HG02970 (cell line): Measurements from ENCODE around the gene CPLANE2.
"Not testable (repeated sequence)": the region's sequence is repeated elsewhere in the genome, so short reads cannot be mapped to it uniquely, and the experiment has no call there.

ENCODE experiments used
- ATAC-seq: cut with Tn5 transposase; IDR thresholded peaks from one replicate; pipeline ENCODE4 v1.9.1; 2021; ENCODE audit warnings: mild to moderate bottlenecking, moderate library complexity, moderate number of reproducible peaks; ENCODE audit not compliant: unreplicated experiment, low FRiP score

The CPLANE2 gene

GRCh38 chr1:16231331-16232315 lies 5.4 kb downstream of the CPLANE2 start:
- no peak for ATAC-seq

- no peak for ATAC-seq
Observed at GRCh38 chr1:16230744-16231143, 6.2 kb downstream of the CPLANE2 start.

- ATAC-seq: no peak
Observed at GRCh38 chr1:16229976-16230740, 6.8 kb downstream of the CPLANE2 start.

- no peak for ATAC-seq
Observed at GRCh38 chr1:16226490-16227179, 10.3 kb downstream of the CPLANE2 start.

GRCh38 chr1:16226129-16226489 lies 10.9 kb downstream of the CPLANE2 start:
- ATAC-seq: no peak

- ATAC-seq: no peak
Observed at GRCh38 chr1:16224472-16224871, 12.5 kb downstream of the CPLANE2 start.

- ATAC-seq: not testable (repeated sequence)
Observed at GRCh38 chr1:16222716-16223115, 14.3 kb downstream of the CPLANE2 start.

- ATAC-seq: no peak
Observed at GRCh38 chr1:16221499-16221898, 15.5 kb downstream of the CPLANE2 start.

- no peak for ATAC-seq
Observed at GRCh38 chr1:16219968-16220500, 16.9 kb downstream of the CPLANE2 start.

GRCh38 chr1:16218674-16219071 lies 18.3 kb downstream of the CPLANE2 start:
- no peak for ATAC-seq

- no peak for ATAC-seq
Observed at GRCh38 chr1:16218014-16218673, 18.8 kb downstream of the CPLANE2 start.

- peak; percentile 86 for ATAC-seq
Observed at GRCh38 chr1:16217061-16217785, 19.8 kb downstream of the CPLANE2 start.

GRCh38 chr1:16215882-16216753 lies 20.9 kb downstream of the CPLANE2 start:
- no peak for ATAC-seq

GRCh38 chr1:16215240-16215639 lies 21.7 kb downstream of the CPLANE2 start:
- not testable (repeated sequence) for ATAC-seq

GRCh38 chr1:16213544-16213943 lies 23.4 kb downstream of the CPLANE2 start:
- ATAC-seq: not testable (repeated sequence)

GRCh38 chr1:16213013-16213412 lies 24.0 kb downstream of the CPLANE2 start:
- no peak for ATAC-seq

GRCh38 chr1:16212251-16212961 lies 24.6 kb downstream of the CPLANE2 start, which contains the start of gene ARHGEF19:
Gene ARHGEF19, minus strand, starts transcription at chr1:16212652. Its CDS starts 3,598 bp downstream, at chr1:16209054.
- no peak for ATAC-seq

GRCh38 chr1:16211824-16212223 lies 25.2 kb downstream of the CPLANE2 start:
- no peak for ATAC-seq
